Measurements from ENCODE around the gene MGAT1. TPM values are rescaled to one million over a fixed set of nuclear protein-coding genes. Genes with fewer than 3 reads are reported as not detected.
A peak's percentile ranks its signal among the peaks of the same experiment; 100 is the strongest.

The MGAT1 gene
- total RNA-seq, 4 donors from 2014 or later: 67.6 to 136 (median 99.5) TPM

DNA sequence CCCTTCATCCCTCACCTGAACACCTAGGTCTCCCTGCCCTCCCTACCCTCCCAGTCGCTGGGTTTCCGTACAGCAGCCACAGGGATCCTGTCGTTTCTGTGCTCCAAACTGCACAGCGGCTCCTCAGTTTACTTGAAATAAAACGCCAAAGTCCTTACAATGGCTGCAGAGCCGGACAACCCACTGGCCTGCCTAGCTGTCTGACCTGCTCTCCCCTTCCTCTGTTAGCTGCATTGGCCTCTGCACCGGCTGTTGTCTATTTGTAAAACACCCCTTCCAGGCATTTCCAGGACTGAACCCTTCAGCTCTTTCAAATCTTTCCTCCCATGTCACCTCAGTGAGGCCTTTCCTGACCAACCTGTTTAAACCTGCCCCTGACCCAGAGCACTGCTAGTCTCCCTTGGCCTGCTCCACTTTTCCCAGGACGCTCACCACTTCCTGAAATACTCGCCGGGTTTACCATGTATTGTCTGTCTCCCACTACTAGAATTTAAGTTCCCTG lies 9.1 kb upstream of the MGAT1 start:
- intact Hi-C loops (cut with DNase I; ENCODE audit: low total_unique reads): no loop called here
- peaks cover 0 to 17% of the 10 kb centered on the region in 2 donors for H3K4me1 ChIP-seq

GRCh38 chr5:180810959-180811622 lies 8.5 kb upstream of the MGAT1 start:
- no peaks in the 10 kb centered on the region for H3K36me3 ChIP-seq
- TF ChIP-seq, protein P1, sequence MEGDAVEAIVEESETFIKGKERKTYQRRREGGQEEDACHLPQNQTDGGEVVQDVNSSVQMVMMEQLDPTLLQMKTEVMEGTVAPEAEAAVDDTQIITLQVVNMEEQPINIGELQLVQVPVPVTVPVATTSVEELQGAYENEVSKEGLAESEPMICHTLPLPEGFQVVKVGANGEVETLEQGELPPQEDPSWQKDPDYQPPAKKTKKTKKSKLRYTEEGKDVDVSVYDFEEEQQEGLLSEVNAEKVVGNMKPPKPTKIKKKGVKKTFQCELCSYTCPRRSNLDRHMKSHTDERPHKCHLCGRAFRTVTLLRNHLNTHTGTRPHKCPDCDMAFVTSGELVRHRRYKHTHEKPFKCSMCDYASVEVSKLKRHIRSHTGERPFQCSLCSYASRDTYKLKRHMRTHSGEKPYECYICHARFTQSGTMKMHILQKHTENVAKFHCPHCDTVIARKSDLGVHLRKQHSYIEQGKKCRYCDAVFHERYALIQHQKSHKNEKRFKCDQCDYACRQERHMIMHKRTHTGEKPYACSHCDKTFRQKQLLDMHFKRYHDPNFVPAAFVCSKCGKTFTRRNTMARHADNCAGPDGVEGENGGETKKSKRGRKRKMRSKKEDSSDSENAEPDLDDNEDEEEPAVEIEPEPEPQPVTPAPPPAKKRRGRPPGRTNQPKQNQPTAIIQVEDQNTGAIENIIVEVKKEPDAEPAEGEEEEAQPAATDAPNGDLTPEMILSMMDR (IDR thresholded peaks at IDR 0.05): no peak
- no peak for TF ChIP-seq POLR2A (IDR thresholded peaks at IDR 0.05)
- no peak for DNase-seq
- no peaks in the 10 kb centered on the region for H3K9me3 ChIP-seq
- peaks cover 0 to 17% of the 10 kb centered on the region in 2 donors for H3K4me1 ChIP-seq
- H3K27me3 ChIP-seq: no peaks in the 10 kb centered on the region
- H3K27ac ChIP-seq: peak overlapping the region; percentile 95 to 99
- intact Hi-C loops (cut with DNase I; ENCODE audit: low total_unique reads): no loop called here
- H3K4me3 ChIP-seq: peak overlapping the region; percentile 73 to 80

More for the DNA sequence above, 9.1 kb upstream of the MGAT1 start:
- Histone ChIP-seq H3K4me3 (peak overlapping the region in 1 of 2 donors; percentile 80), H3K27me3 (no peaks in the 10 kb centered on the region), H3K9me3 (no peaks in the 10 kb centered on the region), H3K27ac (peak overlapping the region; percentile 95 to 99), H3K36me3 (no peaks in the 10 kb centered on the region)
- TF ChIP-seq, protein P1 (IDR thresholded peaks at IDR 0.05): no peak
- no peak for TF ChIP-seq POLR2A (IDR thresholded peaks at IDR 0.05)
- no peak for DNase-seq

DNA sequence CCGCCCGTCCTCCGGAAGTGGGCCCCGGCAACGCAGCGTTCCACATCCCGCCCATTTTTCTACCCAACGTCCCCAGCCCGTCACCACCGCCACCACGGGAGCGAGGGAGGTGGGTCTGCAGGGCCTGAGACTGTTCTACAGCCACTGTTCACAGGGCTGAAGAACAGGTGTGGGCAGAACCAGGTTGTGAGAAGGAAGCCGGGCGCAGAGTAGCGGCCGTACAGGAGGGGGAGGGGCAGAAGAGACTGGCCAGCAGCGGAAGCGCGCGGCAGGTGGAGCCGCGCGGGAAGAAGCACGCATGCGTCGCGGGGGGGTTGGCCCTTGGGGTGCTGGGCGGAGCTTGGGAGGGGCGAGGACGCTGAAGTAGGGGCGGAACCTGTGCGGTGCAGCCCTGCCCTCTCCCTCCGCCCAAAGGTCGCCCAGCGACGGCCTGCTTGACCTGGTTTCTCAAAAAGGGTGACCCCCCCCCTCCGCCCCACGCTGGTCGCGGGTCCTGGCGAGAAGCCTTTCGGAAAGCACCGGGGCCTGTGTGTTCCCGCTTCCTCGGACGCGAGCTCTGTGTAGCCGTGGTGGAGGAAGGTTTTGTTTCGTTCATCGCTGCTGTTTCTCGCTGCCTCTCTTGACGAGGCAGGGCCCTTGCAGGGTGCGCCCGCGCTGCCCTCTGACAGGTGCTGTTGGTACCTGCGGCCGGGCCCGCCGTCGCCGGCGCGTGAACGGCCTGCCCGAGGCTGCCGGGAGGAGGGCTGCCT lies 7.8 kb upstream of the MGAT1 start:
- no peaks in the 10 kb centered on the region for H3K36me3 ChIP-seq
- peak; percentile 97 to 98 for DNase-seq
- peak overlapping the region; percentile 95 to 99 for H3K27ac ChIP-seq
- no peaks in the 10 kb centered on the region for H3K9me3 ChIP-seq
- H3K4me1 ChIP-seq: peaks cover 0 to 17% of the 10 kb centered on the region in 2 donors
- intact Hi-C loops (cut with DNase I; ENCODE audit: low total_unique reads): no loop called here
- H3K4me3 ChIP-seq: peak overlapping the region; percentile 73 to 80
- TF ChIP-seq, protein P1 (IDR thresholded peaks at IDR 0.05): peak in 1 of 4 experiments; percentile 9
- peak; percentile 82 to 89 for TF ChIP-seq POLR2A (IDR thresholded peaks at IDR 0.05)
- H3K27me3 ChIP-seq: no peaks in the 10 kb centered on the region

GRCh38 chr5:180809403-180810209 lies 7.0 kb upstream of the MGAT1 start:
- H3K36me3 ChIP-seq: no peaks in the 10 kb centered on the region
- peak overlapping the region; percentile 73 to 80 for H3K4me3 ChIP-seq
- intact Hi-C loops (cut with DNase I; ENCODE audit: low total_unique reads): no loop called here
- no peaks in the 10 kb centered on the region for H3K27me3 ChIP-seq
- peak; percentile 87 to 93 for DNase-seq
- peaks cover 0 to 22% of the 10 kb centered on the region in 2 donors for H3K4me1 ChIP-seq
- H3K9me3 ChIP-seq: no peaks in the 10 kb centered on the region
- TF ChIP-seq POLR2A (IDR thresholded peaks at IDR 0.05): no peak
- TF ChIP-seq, protein P1 (IDR thresholded peaks at IDR 0.05): no peak
- H3K27ac ChIP-seq: peak overlapping the region; percentile 95 to 99

Measured in uterus (tissue), 4 donors.